Stomach smooth muscle (tissue), 2 donors: ENCODE data around the gene RECQL5.

Experiments used
- H3K27ac ChIP-seq: one replicate; pipeline ENCODE4 v1.7.0; 2013; ENCODE audit warnings: mild to moderate bottlenecking, low read length, inconsistent platforms
- H3K27me3 ChIP-seq, 2 donors: one replicate each; pipeline ENCODE4 v1.7.0; 2013; ENCODE audit warnings: low read length in 2 of 2; ENCODE audit not compliant: insufficient read depth in 2 of 2, control insufficient read depth in 1 of 2
- H3K36me3 ChIP-seq, 2 donors: one replicate each; pipeline ENCODE4 v1.7.0; 2013; ENCODE audit warnings: low read length in 2 of 2; ENCODE audit not compliant: control insufficient read depth in 2 of 2, insufficient read depth in 2 of 2
- H3K4me1 ChIP-seq: one replicate; pipeline ENCODE4 v1.7.0; 2013; ENCODE audit warnings: low read length; ENCODE audit not compliant: control insufficient read depth, insufficient read depth
- H3K4me3 ChIP-seq, 2 donors: one replicate each; pipeline ENCODE4 v1.7.0; 2013; ENCODE audit warnings: low read length in 2 of 2
- H3K9ac ChIP-seq, 2 donors: one replicate each; pipeline ENCODE4 v1.7.0; 2013; ENCODE audit warnings: low read length in 2 of 2, mild to moderate bottlenecking in 1 of 2
- H3K9me3 ChIP-seq, 2 donors: one replicate each; pipeline ENCODE4 v1.7.0; 2013; ENCODE audit warnings: low read length in 2 of 2; ENCODE audit not compliant: control insufficient read depth in 2 of 2
- donor health status: healthy.
- donor health status: Pancreatic carcinoma.

Gene RECQL5

GRCh38 chr17:75670868-75671267 is 3.9 kb upstream of the RECQL5 start:
- H3K27me3 ChIP-seq = no peaks in the 10 kb centered on the region
- H3K27ac ChIP-seq = no peak overlapping the region
- H3K36me3 ChIP-seq = peaks cover 23 to 39% of the 10 kb centered on the region in 2 donors

DNA sequence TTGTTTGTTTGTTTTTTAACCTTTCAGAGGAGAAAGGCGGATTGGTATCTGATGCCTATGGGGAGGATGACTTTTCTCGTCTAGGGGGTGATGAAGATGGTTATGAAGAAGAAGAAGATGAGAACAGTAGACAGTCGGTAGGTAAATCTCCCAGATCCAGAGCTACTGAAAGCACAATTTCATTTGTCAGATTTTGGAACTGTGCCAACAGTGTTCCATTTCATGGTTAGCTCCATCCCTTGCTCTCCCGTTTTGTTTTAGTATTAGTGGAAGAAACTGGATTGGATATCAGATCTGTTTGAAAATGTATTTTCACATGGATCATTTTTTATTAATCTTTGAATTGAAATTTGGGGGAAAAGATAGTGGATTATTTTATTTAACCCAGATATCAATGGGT is 1.5 kb upstream of the RECQL5 start:
- H3K36me3 ChIP-seq = peaks cover 21 to 37% of the 10 kb centered on the region in 2 donors
- no peak overlapping the region for H3K9ac ChIP-seq
- peak overlapping the region; percentile 98 to 100 for H3K4me3 ChIP-seq
- H3K27me3 ChIP-seq = no peaks in the 10 kb centered on the region
- H3K27ac ChIP-seq = no peak overlapping the region
- peaks cover 21% of the 10 kb centered on the region for H3K4me1 ChIP-seq
- no peaks in the 10 kb centered on the region for H3K9me3 ChIP-seq

More at GRCh38 chr17:75670868-75671267, 3.9 kb upstream of the RECQL5 start:
- no peak overlapping the region for H3K4me3 ChIP-seq
- H3K9ac ChIP-seq = no peak overlapping the region
- H3K9me3 ChIP-seq = no peaks in the 10 kb centered on the region
- H3K4me1 ChIP-seq = peaks cover 17% of the 10 kb centered on the region

GRCh38 chr17:75667825-75668224 is 871 bp upstream of the RECQL5 start:
- H3K9ac ChIP-seq = peak overlapping the region; percentile 91 to 97
- H3K27me3 ChIP-seq = no peaks in the 10 kb centered on the region
- peak overlapping the region; percentile 98 to 100 for H3K4me3 ChIP-seq
- H3K9me3 ChIP-seq = no peaks in the 10 kb centered on the region
- peaks cover 21% of the 10 kb centered on the region for H3K4me1 ChIP-seq
- peak overlapping the region; percentile 92 for H3K27ac ChIP-seq
- peaks cover 22 to 31% of the 10 kb centered on the region in 2 donors for H3K36me3 ChIP-seq

GRCh38 chr17:75665981-75666380 is 973 bp downstream of the RECQL5 start:
- no peak overlapping the region for H3K9ac ChIP-seq
- peaks cover 21% of the 10 kb centered on the region for H3K4me1 ChIP-seq
- H3K9me3 ChIP-seq = no peaks in the 10 kb centered on the region
- peak overlapping the region; percentile 60 to 100 for H3K4me3 ChIP-seq
- H3K27ac ChIP-seq = no peak overlapping the region
- H3K27me3 ChIP-seq = no peaks in the 10 kb centered on the region
- H3K36me3 ChIP-seq = peaks cover 28 to 29% of the 10 kb centered on the region in 2 donors

- Histone ChIP-seq H3K36me3 (peaks cover 27 to 36% of the 10 kb centered on the region in 2 donors), H3K9me3 (no peaks in the 10 kb centered on the region), H3K9ac (no peak overlapping the region), H3K27me3 (no peaks in the 10 kb centered on the region), H3K27ac (no peak overlapping the region), H3K4me1 (peaks cover 21% of the 10 kb centered on the region), H3K4me3 (no peak overlapping the region)
Measured at GRCh38 chr17:75664099-75664549, 2.8 kb downstream of the RECQL5 start.

- H3K27ac ChIP-seq = no peak overlapping the region
- H3K4me1 ChIP-seq = peaks cover 11% of the 10 kb centered on the region
- no peak overlapping the region for H3K4me3 ChIP-seq
- no peaks in the 10 kb centered on the region for H3K9me3 ChIP-seq
- H3K9ac ChIP-seq = no peak overlapping the region
- H3K36me3 ChIP-seq = peaks cover 23 to 31% of the 10 kb centered on the region in 2 donors
- H3K27me3 ChIP-seq = no peaks in the 10 kb centered on the region
Measured at GRCh38 chr17:75662511-75662910, 4.4 kb downstream of the RECQL5 start.

GRCh38 chr17:75661531-75661930 is 5.4 kb downstream of the RECQL5 start:
- no peaks in the 10 kb centered on the region for H3K9me3 ChIP-seq
- no peak overlapping the region for H3K4me3 ChIP-seq
- H3K4me1 ChIP-seq = peaks cover 10% of the 10 kb centered on the region
- no peak overlapping the region for H3K27ac ChIP-seq
- peaks cover 26 to 34% of the 10 kb centered on the region in 2 donors for H3K36me3 ChIP-seq
- H3K27me3 ChIP-seq = no peaks in the 10 kb centered on the region
- no peak overlapping the region for H3K9ac ChIP-seq

- no peaks in the 10 kb centered on the region for H3K4me1 ChIP-seq
- peaks cover 30 to 32% of the 10 kb centered on the region in 2 donors for H3K36me3 ChIP-seq
- no peak overlapping the region for H3K27ac ChIP-seq
- no peaks in the 10 kb centered on the region for H3K9me3 ChIP-seq
- H3K9ac ChIP-seq = no peak overlapping the region
- no peak overlapping the region for H3K4me3 ChIP-seq
- no peaks in the 10 kb centered on the region for H3K27me3 ChIP-seq
Measured at GRCh38 chr17:75658237-75658636, 8.7 kb downstream of the RECQL5 start.

DNA sequence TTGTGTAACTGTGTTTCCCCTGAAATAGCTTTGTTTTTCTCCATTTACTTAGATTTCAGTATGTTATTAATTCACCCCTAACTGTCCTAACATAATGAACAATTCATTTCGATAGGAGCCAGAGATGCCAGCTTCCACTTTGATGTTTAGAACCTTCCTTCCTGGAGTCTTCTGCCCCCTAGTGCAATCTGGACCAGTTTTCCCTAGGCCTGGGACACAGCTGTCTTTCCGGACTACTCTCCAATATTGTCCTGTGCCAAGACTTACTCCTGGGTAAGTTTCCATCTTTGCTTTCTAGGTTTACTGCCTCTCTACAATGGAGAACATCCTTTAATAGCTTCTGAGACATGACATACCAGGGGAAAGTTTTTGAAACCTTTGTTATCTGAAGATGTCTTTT is 12.8 kb downstream of the RECQL5 start:
- Histone ChIP-seq H3K4me1 (peaks cover 3% of the 10 kb centered on the region), H3K4me3 (no peak overlapping the region), H3K27me3 (no peaks in the 10 kb centered on the region), H3K27ac (no peak overlapping the region), H3K9ac (no peak overlapping the region), H3K36me3 (peaks cover 14 to 31% of the 10 kb centered on the region in 2 donors), H3K9me3 (no peaks in the 10 kb centered on the region)

DNA sequence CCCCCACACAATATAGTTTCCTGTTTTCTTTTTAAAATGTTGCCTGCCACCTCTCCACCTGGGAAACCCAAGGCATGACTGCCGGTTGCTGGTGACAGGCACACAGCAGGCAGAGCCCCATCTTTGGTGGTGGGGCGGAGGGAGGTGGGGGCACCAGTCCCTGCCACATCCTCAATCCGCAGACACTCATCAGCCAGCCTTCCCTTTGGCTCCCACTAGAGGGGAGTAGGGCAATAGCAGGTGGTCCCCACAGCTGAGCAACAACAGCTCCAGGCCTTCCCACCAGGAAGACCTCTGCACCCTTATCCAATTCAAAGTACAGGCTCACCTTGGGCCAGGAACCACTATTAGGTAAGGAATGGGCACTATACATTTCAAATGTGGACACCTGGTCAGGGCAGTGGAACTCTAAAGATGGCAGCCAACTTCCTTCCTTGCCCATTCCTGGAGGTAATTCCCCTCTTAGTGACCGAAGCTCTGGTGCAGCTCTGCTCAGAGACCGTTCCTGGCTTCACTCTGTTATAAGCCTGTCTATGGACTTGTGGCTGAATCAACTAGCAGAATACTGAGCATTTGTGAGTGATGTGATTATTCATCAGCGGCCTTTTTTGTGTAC is 13.9 kb downstream of the RECQL5 start:
- Histone ChIP-seq H3K9ac (no peak overlapping the region), H3K27ac (no peak overlapping the region), H3K4me1 (peaks cover 3% of the 10 kb centered on the region), H3K27me3 (no peaks in the 10 kb centered on the region), H3K9me3 (no peaks in the 10 kb centered on the region), H3K4me3 (no peak overlapping the region), H3K36me3 (peaks cover 15 to 31% of the 10 kb centered on the region in 2 donors)

- H3K4me1 ChIP-seq = peaks cover 3% of the 10 kb centered on the region
- no peak overlapping the region for H3K27ac ChIP-seq
- H3K36me3 ChIP-seq = peaks cover 17 to 29% of the 10 kb centered on the region in 2 donors
- H3K27me3 ChIP-seq = no peaks in the 10 kb centered on the region
- no peak overlapping the region for H3K9ac ChIP-seq
- H3K4me3 ChIP-seq = no peak overlapping the region
- H3K9me3 ChIP-seq = no peaks in the 10 kb centered on the region
Measured at GRCh38 chr17:75652341-75652740, 14.6 kb downstream of the RECQL5 start.
